Sigmoid colon (tissue), 4 donors: ENCODE measurements around the gene FOXN3.

Source experiments
- EP300 ChIP-seq, 4 donors: sonication (generic); formaldehyde crosslinking; IDR thresholded peaks; one replicate each; pipeline ENCODE4 v1.6.1; 2017; ENCODE audit warnings: antibody characterized with exemption in 4 of 4
- POLR2A ChIP-seq, 2 donors: fragments of 450-650 bp; IDR thresholded peaks; one replicate each; pipeline ENCODE4 v1.6.1; 2016; ENCODE audit warnings: antibody characterized with exemption in 2 of 2, mild to moderate bottlenecking in 2 of 2, moderate library complexity in 2 of 2
- POLR2AphosphoS5 ChIP-seq, 4 donors: sonication (generic); formaldehyde crosslinking; IDR thresholded peaks; one replicate each; pipeline ENCODE4 v1.6.1; 2017; ENCODE audit warnings: antibody characterized with exemption in 4 of 4
- TF ChIP-seq, protein P1 (sequence below), 4 experiments: fragments of 450-650 bp in 3 of 4; fragments of 200-600 bp in 1 of 4; IDR thresholded peaks; one replicate each; pipeline ENCODE4 v1.5.1; 2016 to 2019; ENCODE audit warnings: antibody characterized with exemption in 4 of 4, mild to moderate bottlenecking in 3 of 4, moderate library complexity in 2 of 4

DNA sequence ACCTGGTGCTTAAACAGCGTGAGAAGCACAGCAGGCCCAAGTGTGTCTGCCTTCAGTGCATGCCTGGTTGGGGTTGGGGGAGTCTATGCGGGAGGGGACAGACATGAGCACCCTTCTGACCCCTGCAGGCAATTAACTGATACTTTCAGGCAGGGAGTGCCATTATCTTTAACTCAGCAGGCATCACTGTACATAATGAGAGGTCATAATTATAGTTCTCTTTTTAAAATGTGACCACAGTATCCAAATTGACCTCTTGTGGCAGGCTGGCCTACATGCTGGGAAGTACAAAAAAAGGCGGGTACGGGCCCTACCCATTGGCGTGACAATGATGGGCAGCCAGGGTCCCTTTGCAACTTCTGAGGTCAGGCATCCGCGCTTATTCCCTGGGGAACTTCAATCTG is 209.1 kb downstream of the FOXN3 start:
- TF ChIP-seq EP300 (IDR thresholded peaks at IDR 0.05) (no peak), POLR2A (IDR thresholded peaks at IDR 0.05) (no peak), POLR2AphosphoS5 (IDR thresholded peaks at IDR 0.05) (no peak)
- TF ChIP-seq, protein P1, sequence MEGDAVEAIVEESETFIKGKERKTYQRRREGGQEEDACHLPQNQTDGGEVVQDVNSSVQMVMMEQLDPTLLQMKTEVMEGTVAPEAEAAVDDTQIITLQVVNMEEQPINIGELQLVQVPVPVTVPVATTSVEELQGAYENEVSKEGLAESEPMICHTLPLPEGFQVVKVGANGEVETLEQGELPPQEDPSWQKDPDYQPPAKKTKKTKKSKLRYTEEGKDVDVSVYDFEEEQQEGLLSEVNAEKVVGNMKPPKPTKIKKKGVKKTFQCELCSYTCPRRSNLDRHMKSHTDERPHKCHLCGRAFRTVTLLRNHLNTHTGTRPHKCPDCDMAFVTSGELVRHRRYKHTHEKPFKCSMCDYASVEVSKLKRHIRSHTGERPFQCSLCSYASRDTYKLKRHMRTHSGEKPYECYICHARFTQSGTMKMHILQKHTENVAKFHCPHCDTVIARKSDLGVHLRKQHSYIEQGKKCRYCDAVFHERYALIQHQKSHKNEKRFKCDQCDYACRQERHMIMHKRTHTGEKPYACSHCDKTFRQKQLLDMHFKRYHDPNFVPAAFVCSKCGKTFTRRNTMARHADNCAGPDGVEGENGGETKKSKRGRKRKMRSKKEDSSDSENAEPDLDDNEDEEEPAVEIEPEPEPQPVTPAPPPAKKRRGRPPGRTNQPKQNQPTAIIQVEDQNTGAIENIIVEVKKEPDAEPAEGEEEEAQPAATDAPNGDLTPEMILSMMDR (IDR thresholded peaks at IDR 0.05), result no peak
